GM10248 (cell line): Measurements from ENCODE around the gene AIG1.

ENCODE experiments used
- CTCF ChIA-PET: fragments of 300-600 bp; sonication (Branson Sonifier 250); formaldehyde crosslinking; extraction: SDS; loops from one replicate; lab custom pipeline; 2021; ENCODE audit warnings: antibody characterized with exemption; lab: Yijun Ruan, JAX
- POLR2A ChIA-PET: fragments of 350-650 bp; sonication (Branson Sonifier 250); formaldehyde crosslinking; extraction: SDS; loops from one replicate; lab custom pipeline; 2020; ENCODE audit warnings: antibody characterized with exemption; lab: Yijun Ruan, JAX
- DNase-seq: peaks from one replicate; pipeline ENCODE4 v3.0.0; 2012; ENCODE audit errors: extremely low spot score
- CTCF ChIP-seq: IDR thresholded peaks from 2 replicates; pipeline ENCODE4 v1.5.1; 2012; ENCODE audit warnings: mild to moderate bottlenecking, low read depth; ENCODE audit errors: extremely low read depth, missing control alignments, control extremely low read depth

AIG1 gene

GRCh38 chr6:143146186-143146851 lies 85.6 kb downstream of the AIG1 start:
- TF ChIP-seq CTCF: no peak
- ChIA-PET POLR2A (no interaction called here), CTCF (no interaction called here)
- DNase-seq: peak; percentile 28

GRCh38 chr6:143149771-143150170 lies 89.1 kb downstream of the AIG1 start:
- no peak for TF ChIP-seq CTCF
- CTCF ChIA-PET: no interaction called here
- no peak for DNase-seq
- POLR2A ChIA-PET: no interaction called here

GRCh38 chr6:143150281-143150680 lies 89.6 kb downstream of the AIG1 start:
- no peak for TF ChIP-seq CTCF
- no peak for DNase-seq
- CTCF ChIA-PET: no interaction called here
- POLR2A ChIA-PET: no interaction called here

- ChIA-PET CTCF (no interaction called here), POLR2A (no interaction called here)
- no peak for DNase-seq
- no peak for TF ChIP-seq CTCF
Measured at GRCh38 chr6:143151381-143151780, 90.7 kb downstream of the AIG1 start.

- ChIA-PET POLR2A (no interaction called here), CTCF (interaction anchor here (1.6 to 2.8 kb wide), 3 partner anchors 9 to 18 kb away, joined by 3 to 9 read pairs (median 8); no protein-coding TSS in a partner anchor)
- no peak for DNase-seq
- no peak for TF ChIP-seq CTCF
Measured at GRCh38 chr6:143155681-143156080, 95.0 kb downstream of the AIG1 start.

- TF ChIP-seq CTCF: no peak
- ChIA-PET POLR2A (no interaction called here), CTCF (no interaction called here)
- DNase-seq: no peak
Measured at GRCh38 chr6:143157131-143157530, 96.4 kb downstream of the AIG1 start.

GRCh38 chr6:143158113-143158581 lies 97.5 kb downstream of the AIG1 start:
- ChIA-PET CTCF (interaction anchor here (0.8 to 2.3 kb wide), 4 partner anchors 11 to 26 kb away, joined by 3 to 8 read pairs (median 4); no protein-coding TSS in a partner anchor), POLR2A (no interaction called here)
- no peak for DNase-seq
- no peak for TF ChIP-seq CTCF
